GM18505 (cell line): Measurements from ENCODE around the gene APH1B.

ENCODE experiments used
- ATAC-seq: cut with Tn5 transposase; IDR thresholded peaks from one replicate; pipeline ENCODE4 v1.9.1; 2021; ENCODE audit not compliant: unreplicated experiment
- POLR2A ChIP-seq: IDR thresholded peaks from 4 replicates; pipeline ENCODE4 v1.6.1; 2011; ENCODE audit warnings: borderline replicate concordance; ENCODE audit not compliant: insufficient read depth, insufficient read length; ENCODE audit errors: extremely low read depth

The APH1B gene

GRCh38 chr15:63352808-63353207, 75.4 kb downstream of the APH1B start:
- TF ChIP-seq POLR2A = no peak
- ATAC-seq = no peak

- ATAC-seq = no peak
- TF ChIP-seq POLR2A = no peak
Measured at GRCh38 chr15:63353261-63353660, 75.9 kb downstream of the APH1B start.

- TF ChIP-seq POLR2A = no peak
- ATAC-seq = no peak
Measured at GRCh38 chr15:63353887-63354286, 76.5 kb downstream of the APH1B start.

GRCh38 chr15:63354821-63355650, 77.6 kb downstream of the APH1B start:
- TF ChIP-seq POLR2A = no peak
- ATAC-seq = no peak

- no peak for TF ChIP-seq POLR2A
- ATAC-seq = no peak
Measured at GRCh38 chr15:63357061-63357460, 79.7 kb downstream of the APH1B start.

GRCh38 chr15:63357731-63358130, 80.3 kb downstream of the APH1B start:
- no peak for ATAC-seq
- TF ChIP-seq POLR2A = no peak

GRCh38 chr15:63358241-63359029, 81.0 kb downstream of the APH1B start:
- no peak for TF ChIP-seq POLR2A
- no peak for ATAC-seq
